HCT116 (cell line): ENCODE results near the gene ZSWIM3. TPM values are rescaled to one million over a fixed set of nuclear protein-coding genes. Genes with fewer than 3 reads are reported as not detected.

Source experiments
- ATAC-seq: fragments of 200-7000 bp; cut with Tn5 transposase; 2 replicates; pipeline ENCODE4 v1.9.1; 2020; ENCODE audit warnings: mild to moderate bottlenecking, moderate library complexity
- BruUV-seq: library from RNA; stranded (reverse); fragments of 400-500 nt; replicated peaks from 2 replicates; lab custom pipeline; 2021; lab: Mats Ljungman, UMichigan
- CTCF ChIA-PET: fragments of 300-600 bp; sonication (Branson Sonifier 250); formaldehyde crosslinking; loops from one replicate; lab custom pipeline; 2021; ENCODE audit warnings: antibody characterized with exemption; lab: Charles Lee
- POLR2A ChIA-PET: fragments of 300-600, 350-600 bp; sonication (Branson Sonifier 250); formaldehyde crosslinking; loops from one replicate; lab custom pipeline; 2021; ENCODE audit warnings: antibody characterized with exemption; lab: Charles Lee
- RAD21 ChIA-PET, 2 experiments: fragments of 300-600 bp; sonication (Branson Sonifier 250); formaldehyde crosslinking; loops; one replicate each; lab custom pipeline; 2023; ENCODE audit warnings: low total read pairs in 2 of 2; ENCODE audit not compliant: uncharacterized antibody in 2 of 2, unreplicated experiment in 2 of 2, low non-redundant PET in 1 of 2; lab: Charles Lee
- DNase-seq: peaks from one replicate; pipeline ENCODE4 v3.0.0-alpha.2; 2010; ENCODE audit warnings: low read depth, low spot score
- H2AFZ ChIP-seq: fragments of 200-600 bp; shearing (Covaris generic), sonication (generic); 2 replicates; pipeline ENCODE4 v1.6.1; 2017; ENCODE audit warnings: low read depth, mixed run types, mixed read lengths, antibody characterized with exemption, low read length; ENCODE audit not compliant: poor library complexity, severe bottlenecking
- H3K27ac ChIP-seq: 2 replicates; pipeline ENCODE4 v1.5.1; 2012; ENCODE audit warnings: low read depth, low read length
- H3K27me3 ChIP-seq: fragments of 200-600 bp; sonication (generic); 2 replicates; pipeline ENCODE4 v1.6.1; 2016; ENCODE audit warnings: mixed run types, low read length, mixed read lengths; ENCODE audit not compliant: insufficient read depth
- H3K36me3 ChIP-seq, 2 experiments: fragments of 200-500 bp in 1 of 2; fragments of 200-600 bp in 1 of 2; sonication (Bioruptor generic) in 1 of 2; sonication (generic) in 1 of 2; 2 replicates each; pipeline versions ENCODE4 v1.5.1 to v1.6.1; 2014 to 2016; ENCODE audit warnings: low read length in 2 of 2, inconsistent platforms in 1 of 2, mixed read lengths in 1 of 2, mixed run types in 1 of 2; ENCODE audit not compliant: insufficient read depth in 2 of 2, control insufficient read depth in 1 of 2
- H3K4me1 ChIP-seq, 2 experiments: fragments of 200-600 bp in 1 of 2; sonication (generic) in 1 of 2; 2 replicates each; pipeline versions ENCODE4 v1.5.1 to v1.6.1; 2012 to 2017; ENCODE audit warnings: low read length in 2 of 2, inconsistent platforms in 1 of 2, mild to moderate bottlenecking in 1 of 2, mixed read lengths in 1 of 2, mixed run types in 1 of 2, moderate library complexity in 1 of 2; ENCODE audit not compliant: insufficient read depth in 2 of 2, control insufficient read depth in 1 of 2
- H3K4me2 ChIP-seq: fragments of 200-600 bp; sonication (generic); 2 replicates; pipeline ENCODE4 v1.6.1; 2017; ENCODE audit warnings: mixed run types, low read length, mixed read lengths
- H3K4me3 ChIP-seq, 2 experiments: fragments of 200-600 bp in 1 of 2; sonication (generic) in 1 of 2; replicated peaks in 1 of 2; 2 replicates each; pipeline ENCODE4 v1.5.1; 2011 to 2016; ENCODE audit warnings: low read length in 2 of 2, control low read depth in 1 of 2, low read depth in 1 of 2, mild to moderate bottlenecking in 1 of 2, mixed read lengths in 1 of 2, mixed run types in 1 of 2
- H3K79me2 ChIP-seq: fragments of 200-600 bp; sonication (generic); 2 replicates; pipeline ENCODE4 v1.6.1; 2017; ENCODE audit warnings: mild to moderate bottlenecking, mixed run types, low read length, moderate library complexity, mixed read lengths; ENCODE audit not compliant: insufficient read depth
- H3K9ac ChIP-seq: fragments of 200-600 bp; sonication (generic); 2 replicates; pipeline ENCODE4 v1.6.1; 2016; ENCODE audit warnings: low read length, mixed read lengths
- H3K9me2 ChIP-seq: fragments of 200-600 bp; sonication (generic), shearing (Covaris generic); 2 replicates; pipeline ENCODE4 v1.6.1; 2017; ENCODE audit warnings: mixed run types, mild to moderate bottlenecking, moderate library complexity; ENCODE audit not compliant: insufficient read depth
- H3K9me3 ChIP-seq, 2 experiments: fragments of 200-500 bp in 1 of 2; fragments of 200-600 bp in 1 of 2; sonication (Bioruptor generic) in 1 of 2; sonication (generic) in 1 of 2; 2 replicates each; pipeline ENCODE4 v1.6.1; 2014 to 2017; ENCODE audit warnings: low read length in 2 of 2, mixed read lengths in 2 of 2, inconsistent platforms in 1 of 2, low read depth in 1 of 2, mild to moderate bottlenecking in 1 of 2, mixed run types in 1 of 2, moderate library complexity in 1 of 2; ENCODE audit not compliant: control insufficient read depth in 1 of 2, insufficient read depth in 1 of 2
- H4K20me1 ChIP-seq: fragments of 200-600 bp; sonication (generic), shearing (Covaris generic); 2 replicates; pipeline ENCODE4 v1.6.1; 2017; ENCODE audit warnings: mixed run types, mild to moderate bottlenecking, moderate library complexity; ENCODE audit not compliant: insufficient read depth
- CEBPB ChIP-seq: IDR thresholded peaks from 2 replicates; pipeline ENCODE4 v1.6.1; 2012; ENCODE audit warnings: low read depth
- EGR1 ChIP-seq: IDR thresholded peaks from 2 replicates; pipeline ENCODE4 v1.6.1; 2012; ENCODE audit warnings: low read depth
- ELF1 ChIP-seq: IDR thresholded peaks from 2 replicates; pipeline ENCODE4 v1.6.1; 2012; ENCODE audit warnings: low read depth, borderline replicate concordance
- EZH2 ChIP-seq: fragments of 200-600 bp; sonication (generic); IDR thresholded peaks from 2 replicates; pipeline ENCODE4 v1.6.1; 2017; ENCODE audit warnings: antibody characterized with exemption, mixed run types
- RAD21 ChIP-seq: IDR thresholded peaks from 2 replicates; pipeline ENCODE4 v1.6.1; 2012; ENCODE audit warnings: low read depth, mild to moderate bottlenecking
- REST ChIP-seq: IDR thresholded peaks from 2 replicates; pipeline ENCODE4 v1.6.1; 2012; ENCODE audit warnings: low read depth
- SP1 ChIP-seq: IDR thresholded peaks from 2 replicates; pipeline ENCODE4 v1.6.1; 2012; ENCODE audit warnings: low read depth
- SRF ChIP-seq: IDR thresholded peaks from 2 replicates; pipeline ENCODE4 v1.6.1; 2012; ENCODE audit warnings: low read depth
- YY1 ChIP-seq: IDR thresholded peaks from 2 replicates; pipeline ENCODE4 v1.6.1; 2011; ENCODE audit warnings: low read length, low read depth, moderate library complexity, mild to moderate bottlenecking; ENCODE audit not compliant: insufficient replicate concordance; ENCODE audit errors: extremely low read depth
- ZFX ChIP-seq: fragments of 450-650 bp; IDR thresholded peaks from 2 replicates; pipeline ENCODE4 v1.6.1; 2017
- intact Hi-C: fragments of 100-400 bp; cut with micrococcal nuclease; formaldehyde crosslinking; loops from 2 replicates; pipeline ENCODE4 v1.10.0; 2022
- total RNA-seq: library from RNA; stranded (reverse); gene quantifications from one replicate; pipeline ENCODE4 v1.2.1, GENCODE V29; 2021; ENCODE audit not compliant: unreplicated experiment
- TF ChIP-seq, protein P1 (sequence below), 3 experiments: fragments of 200-600 bp in 1 of 3; sonication (generic) in 1 of 3; IDR thresholded peaks in 2 of 3; conservative IDR thresholded peaks in 1 of 3; 2 replicates each; pipeline ENCODE4 v1.5.1; 2012 to 2017; ENCODE audit warnings: low read depth in 2 of 3, low read length in 2 of 3, antibody characterized with exemption in 1 of 3, borderline replicate concordance in 1 of 3, control low read depth in 1 of 3, mild to moderate bottlenecking in 1 of 3, mixed read lengths in 1 of 3, mixed run types in 1 of 3, moderate library complexity in 1 of 3; ENCODE audit not compliant: insufficient read depth in 1 of 3
- TF ChIP-seq, protein P2 (sequence below): IDR thresholded peaks from 2 replicates; pipeline ENCODE4 v1.6.1; 2012

Gene ZSWIM3
- total RNA-seq, 1 experiment from 2014 or later: 1.8 TPM

GRCh38 chr20:45843506-45843905, 13.9 kb upstream of the ZSWIM3 start:
- BruUV-seq: no TSS peak
- H3K9me2 ChIP-seq: no peaks in the 10 kb centered on the region
- DNase-seq (no peak), ATAC-seq (no peak)
- intact Hi-C loops: no loop called here
- H3K4me2 ChIP-seq: no peak overlapping the region
- no peak overlapping the region for H3K27ac ChIP-seq
- ChIA-PET RAD21 (no interaction called here), CTCF (no interaction called here), POLR2A (no interaction called here)
- H3K79me2 ChIP-seq: no peaks in the 10 kb centered on the region
- no peak overlapping the region for H3K9ac ChIP-seq
- H3K36me3 ChIP-seq: peaks cover 0 to 2% of the 10 kb centered on the region in 2 experiments; a peak in 2 of 4 replicates
- no peaks in the 10 kb centered on the region for H4K20me1 ChIP-seq
- no peak overlapping the region for H3K4me3 ChIP-seq
- H3K27me3 ChIP-seq: no peaks in the 10 kb centered on the region
- H3K4me1 ChIP-seq: no peaks in the 10 kb centered on the region
- no peak overlapping the region for H2AFZ ChIP-seq
- TF ChIP-seq CEBPB: no peak
- TF ChIP-seq REST: no peak
- no peak for TF ChIP-seq SP1
- no peak for TF ChIP-seq ZFX
- TF ChIP-seq ELF1: no peak
- H3K9me3 ChIP-seq: no peaks in the 10 kb centered on the region

GRCh38 chr20:45845452-45845851, 12.0 kb upstream of the ZSWIM3 start:
- H3K79me2 ChIP-seq: no peaks in the 10 kb centered on the region
- TF ChIP-seq, protein P1, sequence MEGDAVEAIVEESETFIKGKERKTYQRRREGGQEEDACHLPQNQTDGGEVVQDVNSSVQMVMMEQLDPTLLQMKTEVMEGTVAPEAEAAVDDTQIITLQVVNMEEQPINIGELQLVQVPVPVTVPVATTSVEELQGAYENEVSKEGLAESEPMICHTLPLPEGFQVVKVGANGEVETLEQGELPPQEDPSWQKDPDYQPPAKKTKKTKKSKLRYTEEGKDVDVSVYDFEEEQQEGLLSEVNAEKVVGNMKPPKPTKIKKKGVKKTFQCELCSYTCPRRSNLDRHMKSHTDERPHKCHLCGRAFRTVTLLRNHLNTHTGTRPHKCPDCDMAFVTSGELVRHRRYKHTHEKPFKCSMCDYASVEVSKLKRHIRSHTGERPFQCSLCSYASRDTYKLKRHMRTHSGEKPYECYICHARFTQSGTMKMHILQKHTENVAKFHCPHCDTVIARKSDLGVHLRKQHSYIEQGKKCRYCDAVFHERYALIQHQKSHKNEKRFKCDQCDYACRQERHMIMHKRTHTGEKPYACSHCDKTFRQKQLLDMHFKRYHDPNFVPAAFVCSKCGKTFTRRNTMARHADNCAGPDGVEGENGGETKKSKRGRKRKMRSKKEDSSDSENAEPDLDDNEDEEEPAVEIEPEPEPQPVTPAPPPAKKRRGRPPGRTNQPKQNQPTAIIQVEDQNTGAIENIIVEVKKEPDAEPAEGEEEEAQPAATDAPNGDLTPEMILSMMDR (IDR thresholded peaks at IDR 0.05 in 2 of 3, conservative IDR thresholded peaks at IDR 0.05 in 1 of 3; ENCODE audit: borderline replicate concordance in 1 of 3, insufficient read depth in 1 of 3, low read depth in 2 of 3, low read length in 2 of 3): no peak
- TF ChIP-seq SRF: no peak
- TF ChIP-seq YY1: no peak
- TF ChIP-seq EGR1: no peak
- TF ChIP-seq, protein P2, sequence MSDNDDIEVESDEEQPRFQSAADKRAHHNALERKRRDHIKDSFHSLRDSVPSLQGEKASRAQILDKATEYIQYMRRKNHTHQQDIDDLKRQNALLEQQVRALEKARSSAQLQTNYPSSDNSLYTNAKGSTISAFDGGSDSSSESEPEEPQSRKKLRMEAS: no peak
- no peak for TF ChIP-seq RAD21
- no peak for TF ChIP-seq EZH2
- TF ChIP-seq, all 23 proteins: peak for 0
- no peaks in the 10 kb centered on the region for H4K20me1 ChIP-seq
- intact Hi-C loops: no loop called here
- no TSS peak for BruUV-seq
- no peak overlapping the region for H3K4me2 ChIP-seq
- no peak overlapping the region for H3K27ac ChIP-seq
- H3K27me3 ChIP-seq: no peaks in the 10 kb centered on the region
- peak; percentile 34; the same call in 1 of the 2 replicates for ATAC-seq
- peaks cover 0 to 2% of the 10 kb centered on the region in 2 experiments; a peak in 2 of 4 replicates for H3K36me3 ChIP-seq
- no peak overlapping the region for H3K9ac ChIP-seq
- ChIA-PET RAD21 (no interaction called here), POLR2A (no interaction called here), CTCF (no interaction called here)
- no peak overlapping the region for H2AFZ ChIP-seq
- no peaks in the 10 kb centered on the region for H3K9me3 ChIP-seq
- DNase-seq: no peak
- H3K4me1 ChIP-seq: no peaks in the 10 kb centered on the region
- no peak overlapping the region for H3K4me3 ChIP-seq
- H3K9me2 ChIP-seq: no peaks in the 10 kb centered on the region
